GM12872 (cell line): ENCODE data around the gene NOD1.

Source experiments
- CTCF ChIP-seq: IDR thresholded peaks from 3 replicates; pipeline ENCODE4 v1.5.1; 2011; ENCODE audit warnings: low read depth, mild to moderate bottlenecking, low read length, moderate library complexity; ENCODE audit not compliant: insufficient read depth

Gene NOD1

GRCh38 chr7:30475580-30475979 is 3.0 kb downstream of the NOD1 start:
- TF ChIP-seq CTCF = no peak

- no peak for TF ChIP-seq CTCF
Measured at GRCh38 chr7:30474893-30475292, 3.7 kb downstream of the NOD1 start.

- TF ChIP-seq CTCF = no peak
Measured at GRCh38 chr7:30474485-30474884, 4.1 kb downstream of the NOD1 start.

- no peak for TF ChIP-seq CTCF
Measured at GRCh38 chr7:30473903-30474302, 4.7 kb downstream of the NOD1 start.

DNA sequence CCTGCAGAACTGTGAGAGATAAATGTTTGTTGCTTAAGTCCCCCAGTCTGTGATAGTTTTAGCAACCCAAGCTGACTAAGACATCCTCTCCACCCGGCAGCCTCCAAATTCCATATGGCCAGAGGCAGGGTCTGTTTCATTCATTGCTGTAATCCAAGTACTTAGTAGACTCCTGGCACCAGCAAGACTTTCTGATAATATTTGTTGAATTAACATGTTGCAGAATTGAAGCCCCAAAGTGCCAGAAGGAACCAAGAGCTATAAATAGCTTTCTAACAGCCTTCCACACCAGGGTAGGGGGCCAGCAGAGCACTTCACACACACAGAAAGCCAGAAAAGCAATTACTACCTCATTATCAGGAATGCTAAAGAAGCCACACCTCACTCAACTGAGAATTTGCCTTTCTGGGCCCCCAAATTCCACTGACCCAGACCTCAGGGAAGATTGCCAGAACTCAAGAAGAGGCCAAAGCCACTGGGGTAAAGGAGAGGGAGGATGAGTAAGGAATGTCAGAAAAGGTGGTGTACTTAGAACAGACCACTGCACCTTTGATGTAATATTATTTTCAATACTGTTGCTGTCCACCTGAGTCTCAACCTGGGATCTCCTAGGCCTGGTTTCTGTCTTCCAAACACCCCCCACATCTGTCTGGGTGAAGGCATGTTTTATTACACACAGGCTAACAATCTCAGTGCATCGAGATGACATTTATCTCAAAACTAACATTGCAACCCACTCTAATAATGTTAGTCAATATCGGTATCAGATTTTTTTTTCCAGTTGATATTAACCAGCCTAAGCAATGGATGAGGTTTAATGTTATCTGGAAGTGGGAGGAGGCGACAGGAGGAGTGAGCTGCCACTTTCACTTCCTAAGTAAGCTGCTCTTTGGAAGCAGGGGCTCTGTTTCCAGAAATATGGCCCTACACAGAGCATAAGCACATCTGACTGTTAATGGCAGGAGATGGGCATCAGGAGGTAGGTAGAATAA is 5.5 kb downstream of the NOD1 start:
- TF ChIP-seq CTCF = no peak

- no peak for TF ChIP-seq CTCF
Measured at GRCh38 chr7:30472081-30472783, 6.4 kb downstream of the NOD1 start.

DNA sequence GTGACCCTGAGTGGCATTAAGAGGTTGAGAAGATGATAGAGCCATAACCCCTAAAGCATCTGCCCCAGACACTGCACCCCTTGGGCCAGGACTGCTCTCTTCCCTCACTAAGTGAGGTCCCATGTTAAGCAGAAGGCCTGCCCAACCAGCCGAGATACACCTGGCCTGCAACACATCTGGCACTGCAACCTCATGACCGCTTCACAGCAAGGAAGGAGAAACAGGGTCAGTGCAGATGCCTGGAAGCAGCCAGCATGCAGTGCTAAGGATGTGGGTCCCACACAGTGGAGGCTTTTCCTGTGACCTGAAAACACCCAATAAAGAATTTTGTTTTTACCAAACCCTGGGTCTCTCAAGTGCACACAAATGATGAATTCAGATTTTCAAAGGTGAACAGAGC is 7.4 kb downstream of the NOD1 start:
- no peak for TF ChIP-seq CTCF
